Upper lobe of left lung (tissue), 6 donors: ENCODE results near the gene MGMT. TPM values are rescaled to one million over a fixed set of nuclear protein-coding genes. Genes with fewer than 3 reads are reported as not detected.

Source experiments
- ATAC-seq, 2 donors: fragments of 200-7000 bp; cut with Tn5 transposase; one replicate each; pipeline ENCODE4 v1.9.1; 2022; ENCODE audit warnings: mild to moderate bottlenecking in 2 of 2, moderate library complexity in 2 of 2; ENCODE audit not compliant: low FRiP score in 2 of 2
- DNase-seq, 2 donors: peaks; one replicate each; pipeline ENCODE4 v3.0.0-alpha.2; 2019 to 2020
- H3K27ac ChIP-seq, 4 donors: fragments of 200-600 bp; sonication (generic); one replicate each; pipeline ENCODE4 v1.5.1; 2016 to 2019
- H3K27me3 ChIP-seq, 4 donors: fragments of 200-600 bp; sonication (generic); one replicate each; pipeline ENCODE4 v1.5.1; 2017 to 2019
- H3K36me3 ChIP-seq, 4 donors: fragments of 200-600 bp; sonication (generic); one replicate each; pipeline ENCODE4 v1.5.1; 2016 to 2019
- H3K4me1 ChIP-seq, 4 donors: fragments of 200-600 bp; sonication (generic); one replicate each; pipeline ENCODE4 v1.5.1; 2018 to 2019
- H3K4me3 ChIP-seq, 4 donors: fragments of 200-600 bp; sonication (generic); one replicate each; pipeline ENCODE4 v1.5.1; 2017 to 2019; ENCODE audit warnings: mild to moderate bottlenecking in 2 of 4, moderate library complexity in 1 of 4
- H3K9me3 ChIP-seq, 4 donors: fragments of 200-600 bp; sonication (generic); one replicate each; pipeline ENCODE4 v1.5.1; 2018 to 2019
- CTCF ChIP-seq, 6 experiments: fragments of 450-650 bp in 4 of 6; fragments of 200-600 bp in 2 of 6; sonication (generic) in 2 of 6; IDR thresholded peaks; one replicate each; pipeline ENCODE4 v1.5.1; 2016 to 2019; ENCODE audit warnings: antibody characterized with exemption in 6 of 6
- EP300 ChIP-seq, 4 donors: sonication (generic); formaldehyde crosslinking; IDR thresholded peaks; one replicate each; pipeline ENCODE4 v1.5.1; 2017; ENCODE audit warnings: antibody characterized with exemption in 4 of 4, control low read depth in 2 of 4
- POLR2A ChIP-seq, 4 donors: fragments of 450-650 bp; IDR thresholded peaks; one replicate each; pipeline ENCODE4 v1.5.1; 2016 to 2017; ENCODE audit warnings: antibody characterized with exemption in 4 of 4, mild to moderate bottlenecking in 2 of 4
- POLR2AphosphoS5 ChIP-seq, 2 donors: sonication (generic); formaldehyde crosslinking; IDR thresholded peaks; one replicate each; pipeline ENCODE4 v1.5.1; 2017; ENCODE audit warnings: antibody characterized with exemption in 2 of 2
- WGBS, 2 donors: methylation state at CpG; one replicate each; pipeline ENCODE4 v1.1.5; 2017 to 2018; 5-methylcytosine and 5-hydroxymethylcytosine counted together
- total RNA-seq, 6 donors: library from RNA; depleted of rRNA in 4 of 6; stranded (reverse); fragments of >200 nt in 4 of 6; gene quantifications; one replicate each; pipeline versions ENCODE4 v1.1.0 to v1.2.1, GENCODE V29; 2016 to 2021
- donor health status: DM: no; HTN: no; CAD: no; lungs with moderate emphysema.
- donor health status: DM: no; HTN: yes; CAD: no; lungs with severe emphysema.

The MGMT gene
- total RNA-seq, 6 donors from 2014 or later: 20.9 to 44.0 (median 29.6) TPM

- TF ChIP-seq POLR2AphosphoS5 (IDR thresholded peaks at IDR 0.05) (no peak), EP300 (IDR thresholded peaks at IDR 0.05) (no peak), CTCF (IDR thresholded peaks at IDR 0.05) (no peak), POLR2A (IDR thresholded peaks at IDR 0.05) (no peak)
- ATAC-seq (no peak), DNase-seq (no peak)
- no peaks in the 10 kb centered on the region for H3K4me1 ChIP-seq
- WGBS, 2 donors: 95 to 96% methylated on average over 3 to 8 of the region's 8 CpGs
- H3K4me3 ChIP-seq: no peak overlapping the region
- no peaks in the 10 kb centered on the region for H3K36me3 ChIP-seq
- H3K27me3 ChIP-seq: no peaks in the 10 kb centered on the region
- peaks cover 0 to 3% (median 0%) of the 10 kb centered on the region in 4 donors for H3K9me3 ChIP-seq
- no peak overlapping the region for H3K27ac ChIP-seq
These were observed 349.6 kb downstream of the MGMT start for GRCh38 chr10:129816656-129817045.
